ENCODE results near the gene LIPH.
"Not testable (repeated sequence)": the region's sequence is repeated elsewhere in the genome, so short reads cannot be mapped to it uniquely, and the experiment has no call there.

LIPH gene

GRCh38 chr3:185561958-185562357, 9.6 kb upstream of the LIPH start:
- POLR2A ChIA-PET, result no interaction called here
- CTCF ChIA-PET, result no interaction called here
- TF ChIP-seq, protein P1, sequence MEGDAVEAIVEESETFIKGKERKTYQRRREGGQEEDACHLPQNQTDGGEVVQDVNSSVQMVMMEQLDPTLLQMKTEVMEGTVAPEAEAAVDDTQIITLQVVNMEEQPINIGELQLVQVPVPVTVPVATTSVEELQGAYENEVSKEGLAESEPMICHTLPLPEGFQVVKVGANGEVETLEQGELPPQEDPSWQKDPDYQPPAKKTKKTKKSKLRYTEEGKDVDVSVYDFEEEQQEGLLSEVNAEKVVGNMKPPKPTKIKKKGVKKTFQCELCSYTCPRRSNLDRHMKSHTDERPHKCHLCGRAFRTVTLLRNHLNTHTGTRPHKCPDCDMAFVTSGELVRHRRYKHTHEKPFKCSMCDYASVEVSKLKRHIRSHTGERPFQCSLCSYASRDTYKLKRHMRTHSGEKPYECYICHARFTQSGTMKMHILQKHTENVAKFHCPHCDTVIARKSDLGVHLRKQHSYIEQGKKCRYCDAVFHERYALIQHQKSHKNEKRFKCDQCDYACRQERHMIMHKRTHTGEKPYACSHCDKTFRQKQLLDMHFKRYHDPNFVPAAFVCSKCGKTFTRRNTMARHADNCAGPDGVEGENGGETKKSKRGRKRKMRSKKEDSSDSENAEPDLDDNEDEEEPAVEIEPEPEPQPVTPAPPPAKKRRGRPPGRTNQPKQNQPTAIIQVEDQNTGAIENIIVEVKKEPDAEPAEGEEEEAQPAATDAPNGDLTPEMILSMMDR (IDR thresholded peaks at IDR 0.05; ENCODE audit: control extremely low read depth, extremely low read depth, low read depth, missing control alignments), result no peak
- DNase-seq (ENCODE audit: extremely low spot score), result no peak

GRCh38 chr3:185561374-185561943, 9.1 kb upstream of the LIPH start:
- ChIA-PET CTCF (interaction anchor here (1.5 to 4.6 kb wide), 3 partner anchors 11 to 99 kb away, joined by 3 to 40 read pairs (median 33); no protein-coding TSS in a partner anchor), POLR2A (no interaction called here)
- no peak for DNase-seq (ENCODE audit: extremely low spot score)
- TF ChIP-seq, protein P1 (IDR thresholded peaks at IDR 0.05; ENCODE audit: control extremely low read depth, extremely low read depth, low read depth, missing control alignments), result no peak

DNA sequence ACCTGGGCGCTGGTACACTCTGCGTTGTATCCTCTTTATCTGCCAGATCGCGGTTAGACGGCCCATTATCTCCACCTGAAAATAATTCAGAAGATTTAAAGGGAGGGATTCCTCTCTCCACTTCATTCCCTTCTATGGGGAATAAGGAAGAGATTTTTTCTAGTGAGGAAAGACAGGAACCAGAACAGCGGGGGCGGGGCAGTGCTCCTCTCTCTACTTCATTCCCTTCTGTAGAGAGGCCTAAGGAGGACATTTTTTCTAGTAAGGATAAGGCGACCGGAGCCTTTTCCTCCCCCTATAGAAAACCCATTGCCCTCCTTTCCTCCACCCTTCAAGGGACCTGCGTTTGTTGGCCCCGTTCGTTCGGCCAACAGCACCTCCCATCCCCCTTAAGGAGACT, 8.3 kb upstream of the LIPH start:
- CTCF ChIA-PET, result interaction anchor here (1.2 to 4.6 kb wide), 7 partner anchors 12 to 207 kb away, joined by 3 to 55 read pairs (median 12); no protein-coding TSS in a partner anchor
- TF ChIP-seq, protein P1 (IDR thresholded peaks at IDR 0.05; ENCODE audit: control extremely low read depth, extremely low read depth, low read depth, missing control alignments), result no peak
- no peak for DNase-seq (ENCODE audit: extremely low spot score)
- POLR2A ChIA-PET, result no interaction called here

GRCh38 chr3:185559706-185560090, 7.3 kb upstream of the LIPH start:
- TF ChIP-seq, protein P1 (IDR thresholded peaks at IDR 0.05; ENCODE audit: control extremely low read depth, extremely low read depth, low read depth, missing control alignments), result no peak
- DNase-seq (ENCODE audit: extremely low spot score), result no peak
- CTCF ChIA-PET, result interaction anchor here (0.6 to 4.6 kb wide), 28 partner anchors 13 to 251 kb away, joined by 3 to 55 read pairs (median 4); partner anchors contain the start of genes MAP3K13, SENP2 and TMEM41A
- POLR2A ChIA-PET, result no interaction called here

DNA sequence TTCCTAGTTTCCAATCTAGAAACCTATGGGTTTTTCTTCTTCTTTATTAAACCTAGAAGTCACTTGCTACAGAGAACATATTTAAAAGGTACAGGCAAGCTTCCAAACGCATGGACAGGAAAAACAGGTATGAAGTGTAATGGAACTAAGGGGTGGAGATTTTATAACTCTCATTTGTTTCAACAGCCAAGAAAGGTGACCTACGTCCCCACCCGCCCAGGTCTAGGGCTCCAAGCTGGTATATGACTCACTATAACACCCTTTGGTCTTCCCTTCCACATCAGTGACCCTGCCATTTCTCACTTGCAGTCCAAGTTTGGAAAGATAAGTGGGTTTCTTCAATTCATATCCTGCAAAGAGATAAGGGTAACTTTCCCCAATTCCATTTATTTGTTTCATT, 6.0 kb upstream of the LIPH start:
- CTCF ChIA-PET, result interaction anchor here (0.7 to 4.6 kb wide), 22 partner anchors 12 to 207 kb away, joined by 3 to 55 read pairs (median 6); partner anchors contain the start of genes MAP3K13, SENP2 and TMEM41A
- DNase-seq (ENCODE audit: extremely low spot score), result no peak
- TF ChIP-seq, protein P1 (IDR thresholded peaks at IDR 0.05; ENCODE audit: control extremely low read depth, extremely low read depth, low read depth, missing control alignments), result no peak
- POLR2A ChIA-PET, result interaction anchor here (0.6 kb wide), 1 partner anchor 17 kb away, joined by 8 read pairs; no protein-coding TSS in a partner anchor

DNA sequence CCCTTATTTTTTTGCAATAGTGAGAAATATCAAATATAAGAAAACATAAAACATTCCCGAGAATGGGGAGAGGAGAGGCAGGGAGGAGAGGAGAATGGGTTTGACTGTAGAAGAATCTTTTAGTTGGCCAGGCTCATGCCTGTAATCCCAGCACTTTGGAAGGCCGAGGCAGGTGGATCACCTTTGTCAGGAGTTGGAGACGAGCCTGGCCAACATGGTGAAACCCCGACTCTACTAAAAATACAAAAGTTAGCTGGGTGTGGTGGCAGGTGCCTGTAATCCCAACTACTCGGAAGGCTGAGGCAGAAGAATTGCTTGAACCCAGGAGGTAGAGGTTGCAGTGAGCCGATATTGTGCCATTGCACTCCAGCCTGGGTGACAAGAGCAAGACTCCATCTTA, 4.3 kb upstream of the LIPH start:
- ChIA-PET CTCF (interaction anchor here (1.0 to 4.3 kb wide), 4 partner anchors 10 to 276 kb away, joined by 3 to 55 read pairs (median 3); partner anchors contain the start of gene TMEM41A), POLR2A (interaction anchor here (0.5 kb wide), 1 partner anchor 1009 kb away, joined by 3 read pairs; no protein-coding TSS in a partner anchor)
- DNase-seq (ENCODE audit: extremely low spot score), result not testable (repeated sequence)

DNA sequence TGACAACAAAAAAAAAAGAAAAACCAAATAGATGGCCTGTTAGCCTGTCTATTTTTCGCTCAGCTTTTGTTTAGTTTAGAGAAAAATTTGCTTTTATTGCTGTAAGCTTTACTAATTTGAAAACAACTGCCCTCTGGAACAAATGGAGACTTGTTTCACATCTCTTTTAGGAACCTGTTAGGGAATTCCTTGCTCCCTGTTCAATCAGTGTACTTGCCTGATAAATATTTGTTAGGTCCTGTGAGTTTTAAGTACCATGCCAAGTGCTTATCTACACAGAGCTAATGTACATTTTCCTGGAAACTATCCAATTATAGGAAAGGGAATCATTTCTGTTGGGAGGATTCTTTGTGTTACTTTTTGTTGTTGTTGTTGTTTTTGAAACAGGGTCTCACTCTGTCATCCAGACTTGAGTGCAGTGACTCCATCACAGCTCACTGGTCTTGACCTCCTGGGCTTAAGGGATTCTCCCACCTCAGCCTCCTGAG, 3.5 kb upstream of the LIPH start:
- TF ChIP-seq, protein P1 (IDR thresholded peaks at IDR 0.05; ENCODE audit: control extremely low read depth, extremely low read depth, low read depth, missing control alignments), result no peak
- POLR2A ChIA-PET, result no interaction called here
- CTCF ChIA-PET, result interaction anchor here (1.2 to 1.8 kb wide), 6 partner anchors 11 to 196 kb away, joined by 3 to 6 read pairs (median 3); partner anchors contain the start of gene TMEM41A
- no peak for DNase-seq (ENCODE audit: extremely low spot score)
